GM23338 (cell line): Measurements from ENCODE around the gene IGFBPL1. TPM values are rescaled to one million over a fixed set of nuclear protein-coding genes. Genes with fewer than 3 reads are reported as not detected.

Experiments used
- ATAC-seq: fragments of 200-7000 bp; cut with Tn5 transposase; 3 replicates; pipeline ENCODE4 v1.9.1; 2020
- DNase-seq: peaks from one replicate; pipeline ENCODE4 v3.0.0-alpha.2; 2015; ENCODE audit warnings: low spot score
- H2AFZ ChIP-seq: fragments of 200-600 bp; sonication (generic); 2 replicates; pipeline ENCODE4 v1.8.0; 2016; ENCODE audit warnings: antibody characterized with exemption, mild to moderate bottlenecking, moderate library complexity
- H3F3A ChIP-seq: fragments of 200-600 bp; sonication (generic); replicated peaks from 2 replicates; pipeline ENCODE4 v1.8.0; 2017; ENCODE audit warnings: antibody characterized with exemption, mixed run types, low read depth
- H3K27ac ChIP-seq: fragments of 200-600 bp; sonication (generic); 2 replicates; pipeline ENCODE4 v1.6.1; 2016; ENCODE audit warnings: low read depth
- H3K27me3 ChIP-seq: fragments of 200-600 bp; sonication (generic); 2 replicates; pipeline ENCODE4 v1.8.0; 2016; ENCODE audit warnings: mild to moderate bottlenecking, mixed run types, moderate library complexity; ENCODE audit not compliant: insufficient read depth
- H3K36me3 ChIP-seq: fragments of 200-600 bp; sonication (generic); 2 replicates; pipeline ENCODE4 v1.8.0; 2016; ENCODE audit warnings: mild to moderate bottlenecking; ENCODE audit not compliant: insufficient read depth
- H3K4me1 ChIP-seq: fragments of 200-600 bp; sonication (generic); 2 replicates; pipeline ENCODE4 v1.8.0; 2016; ENCODE audit warnings: mild to moderate bottlenecking, moderate library complexity; ENCODE audit not compliant: insufficient read depth
- H3K4me2 ChIP-seq: fragments of 200-600 bp; sonication (generic); 2 replicates; pipeline ENCODE4 v1.7.1; 2017; ENCODE audit warnings: mixed run types
- H3K4me3 ChIP-seq: fragments of 200-600 bp; sonication (generic); 2 replicates; pipeline ENCODE4 v1.6.1; 2016; ENCODE audit warnings: mixed run types
- H3K79me2 ChIP-seq: fragments of 200-600 bp; sonication (generic); replicated peaks from 2 replicates; pipeline ENCODE4 v1.8.0; 2017; ENCODE audit warnings: mild to moderate bottlenecking; ENCODE audit not compliant: insufficient read depth
- H3K9me2 ChIP-seq: fragments of 200-600 bp; sonication (generic); 2 replicates; pipeline ENCODE4 v1.8.0; 2017; ENCODE audit not compliant: insufficient read depth
- H4K20me1 ChIP-seq: fragments of 200-600 bp; sonication (generic); replicated peaks from 2 replicates; pipeline ENCODE4 v1.8.0; 2017; ENCODE audit warnings: mild to moderate bottlenecking; ENCODE audit not compliant: insufficient read depth
- H3K27ac Mint-ChIP-seq: 2 replicates; pipeline ENCODE4 v1.8.0; 2020; ENCODE audit warnings: inconsistent platforms, mild to moderate bottlenecking, moderate library complexity, mixed read lengths
- H3K27me3 Mint-ChIP-seq: 3 replicates; pipeline ENCODE4 v1.8.0; 2022; ENCODE audit warnings: low read depth, mild to moderate bottlenecking, moderate library complexity, mixed read lengths, inconsistent platforms; ENCODE audit not compliant: insufficient read depth, poor library complexity
- H3K36me3 Mint-ChIP-seq: 3 replicates; pipeline ENCODE4 v1.8.0; 2021; ENCODE audit warnings: low read depth, mild to moderate bottlenecking, inconsistent platforms, moderate library complexity, mixed read lengths
- H3K4me1 Mint-ChIP-seq: 3 replicates; pipeline ENCODE4 v1.8.0; 2020; ENCODE audit warnings: mild to moderate bottlenecking, inconsistent platforms, mixed read lengths
- H3K4me3 Mint-ChIP-seq: 3 replicates; pipeline ENCODE4 v1.8.0; 2021; ENCODE audit warnings: moderate library complexity, mild to moderate bottlenecking, inconsistent platforms, mixed read lengths
- H3K9me3 Mint-ChIP-seq: 3 replicates; pipeline ENCODE4 v1.8.0; 2020; ENCODE audit warnings: moderate library complexity, mild to moderate bottlenecking, inconsistent platforms, mixed read lengths
- CREB1 ChIP-seq: fragments of 250-450 bp; sonication (Bioruptor Pico); IDR thresholded peaks from 2 replicates; pipeline ENCODE4 v1.5.0; 2020; ENCODE audit warnings: low read depth, mild to moderate bottlenecking, moderate library complexity
- CTCF ChIP-seq, 2 experiments: fragments of 200-600 bp in 1 of 2; sonication (generic) in 1 of 2; conservative IDR thresholded peaks; 2 replicates each; pipeline versions ENCODE4 v1.5.1 to v1.6.1; 2016 to 2017; ENCODE audit warnings: antibody characterized with exemption in 2 of 2, low read depth in 2 of 2, mild to moderate bottlenecking in 2 of 2, moderate library complexity in 1 of 2
- ETS1 ChIP-seq: IDR thresholded peaks from 2 replicates; pipeline ENCODE4 v1.6.1; 2016; ENCODE audit warnings: antibody characterized with exemption
- EZH2 ChIP-seq: fragments of 200-600 bp; sonication (generic); IDR thresholded peaks from one replicate; pipeline ENCODE4 v1.8.0; 2017; ENCODE audit warnings: antibody characterized with exemption, mild to moderate bottlenecking, low read depth; ENCODE audit not compliant: unreplicated experiment
- EZH2phosphoT487 ChIP-seq: fragments of 200-600 bp; sonication (generic); IDR thresholded peaks from one replicate; pipeline ENCODE4 v1.8.1; 2018; ENCODE audit warnings: antibody characterized with exemption; ENCODE audit not compliant: unreplicated experiment
- JUNB ChIP-seq: IDR thresholded peaks from one replicate; pipeline ENCODE4 v1.6.1; 2016; ENCODE audit warnings: antibody characterized with exemption; ENCODE audit not compliant: unreplicated experiment
- NANOG ChIP-seq: IDR thresholded peaks from 2 replicates; pipeline ENCODE4 v1.6.1; 2016; ENCODE audit warnings: antibody characterized with exemption, borderline replicate concordance
- POLR2AphosphoS5 ChIP-seq: IDR thresholded peaks from 2 replicates; pipeline ENCODE4 v1.6.1; 2016; ENCODE audit warnings: antibody characterized with exemption, low read depth
- REST ChIP-seq: IDR thresholded peaks from one replicate; pipeline ENCODE4 v1.6.1; 2018; ENCODE audit warnings: antibody characterized with exemption; ENCODE audit not compliant: unreplicated experiment
- STAT1 ChIP-seq: IDR thresholded peaks from one replicate; pipeline ENCODE4 v1.6.1; 2016; ENCODE audit warnings: antibody characterized with exemption; ENCODE audit not compliant: unreplicated experiment
- ZNF114 ChIP-seq: fragments of 250-450 bp; sonication (Bioruptor Pico); IDR thresholded peaks from 2 replicates; pipeline ENCODE4 v1.5.0; 2020; ENCODE audit warnings: mild to moderate bottlenecking, moderate library complexity
- ZNF331 ChIP-seq: fragments of 250-450 bp; sonication (Bioruptor Pico); IDR thresholded peaks from 2 replicates; pipeline ENCODE4 v1.5.0; 2020; ENCODE audit warnings: low read depth, mild to moderate bottlenecking, moderate library complexity
- ZNF462 ChIP-seq: fragments of 250-450 bp; sonication (Bioruptor Pico); IDR thresholded peaks from 2 replicates; pipeline ENCODE4 v1.5.0; 2020; ENCODE audit warnings: mild to moderate bottlenecking, moderate library complexity
- polyA plus RNA-seq: library from polyadenylated mRNA; unstranded; fragments of >200 nt; fragmentation: Nextera tagmentation; extraction: Ambion mirVana; gene quantifications from 2 replicates; pipeline ENCODE4 v1.2.1, GENCODE V29; 2016
- total RNA-seq: library from RNA; depleted of rRNA; stranded (reverse); fragments of >200 nt; shearing (Covaris generic); gene quantifications from 2 replicates; pipeline ENCODE4 v1.2.3, GENCODE V29; 2014

Gene IGFBPL1
- total and polyA plus RNA-seq, 2 experiments from 2014 or later, result 9.4 to 75.6 TPM

- Histone ChIP-seq H3K4me3 (no peak overlapping the region), H2AFZ (no peak overlapping the region), H3K4me2 (no peak overlapping the region), H3K9me2 (peaks cover 11% of the 10 kb centered on the region), H3F3A (no peaks in the 10 kb centered on the region), H3K27ac (no peak overlapping the region), H3K4me1 (no peaks in the 10 kb centered on the region), H3K79me2 (no peaks in the 10 kb centered on the region), H4K20me1 (no peaks in the 10 kb centered on the region), H3K27me3 (no peaks in the 10 kb centered on the region), H3K36me3 (peaks cover 4% of the 10 kb centered on the region; the same call in 1 of the 2 replicates)
- H3K4me1 Mint-ChIP-seq, result no peaks in the 10 kb centered on the region
- no peak overlapping the region for H3K4me3 Mint-ChIP-seq
- peaks cover 8% of the 10 kb centered on the region; the same call in 2 of the 3 replicates for H3K36me3 Mint-ChIP-seq
- DNase-seq, result no peak
- no peak overlapping the region for H3K27ac Mint-ChIP-seq
- no peak for TF ChIP-seq CREB1
- TF ChIP-seq ZNF114 (CRISPR knock-in tag), result no peak
- TF ChIP-seq CTCF (conservative IDR thresholded peaks at IDR 0.05; ENCODE audit: low read depth in 2 of 2), result no peak
- no peak for TF ChIP-seq POLR2AphosphoS5
- no peak for TF ChIP-seq ZNF462 (CRISPR knock-in tag)
- no peak for TF ChIP-seq EZH2
- no peak for TF ChIP-seq ETS1
- no peak for TF ChIP-seq REST
- TF ChIP-seq NANOG, result no peak
- no peak for TF ChIP-seq STAT1
- TF ChIP-seq JUNB, result no peak
- no peak for TF ChIP-seq EZH2phosphoT487
- TF ChIP-seq ZNF331 (CRISPR knock-in tag), result no peak
- H3K9me3 Mint-ChIP-seq, result peaks cover 15% of the 10 kb centered on the region; the same call in 2 of the 3 replicates
- no peak for ATAC-seq
- peaks cover 2% of the 10 kb centered on the region for H3K27me3 Mint-ChIP-seq
These were observed 26.9 kb upstream of the IGFBPL1 start for GRCh38 chr9:38451162-38451561.
